ENCODE results near the gene DYNLT2. TPM values are rescaled to one million over a fixed set of nuclear protein-coding genes. Genes with fewer than 3 reads are reported as not detected.

The DYNLT2 gene
- total RNA-seq, 4 donors from 2014 or later, result 2.2 to 8.4 (median 5.4) TPM

- DNase-seq (ENCODE audit: low spot score in 2 of 2), result no peak
- H3K27ac ChIP-seq, result no peak overlapping the region
- peaks cover 0 to 18% (median 6%) of the 10 kb centered on the region in 4 donors for H3K4me1 ChIP-seq
- H3K36me3 ChIP-seq, result no peaks in the 10 kb centered on the region
- no peak overlapping the region for H3K4me3 ChIP-seq
- no peaks in the 10 kb centered on the region for H3K27me3 ChIP-seq
- TF ChIP-seq POLR2A (IDR thresholded peaks at IDR 0.05), result no peak
- no peak for TF ChIP-seq EP300 (IDR thresholded peaks at IDR 0.05)
- TF ChIP-seq CTCF (IDR thresholded peaks at IDR 0.05), result no peak
- WGBS, 2 donors, result 90 to 92% methylated on average over 21 of the region's 21 CpGs
- no peaks in the 10 kb centered on the region for H3K9me3 ChIP-seq
These were observed 41.1 kb upstream of the DYNLT2 start for GRCh38 chr6:169792306-169793015.

GRCh38 chr6:169791721-169792131, 40.4 kb upstream of the DYNLT2 start:
- Histone ChIP-seq H3K9me3 (no peaks in the 10 kb centered on the region), H3K27me3 (no peaks in the 10 kb centered on the region), H3K4me3 (no peak overlapping the region), H3K27ac (no peak overlapping the region), H3K36me3 (no peaks in the 10 kb centered on the region), H3K4me1 (peaks cover 0 to 18% (median 6%) of the 10 kb centered on the region in 4 donors)
- no peak for TF ChIP-seq CTCF (IDR thresholded peaks at IDR 0.05)
- no peak for TF ChIP-seq EP300 (IDR thresholded peaks at IDR 0.05)
- no peak for TF ChIP-seq POLR2A (IDR thresholded peaks at IDR 0.05)
- no peak for DNase-seq (ENCODE audit: low spot score in 2 of 2)
- 74 to 75% methylated on average over 6 of the region's 6 CpGs for WGBS, 2 donors

- peak; percentile 49 to 72 for DNase-seq (ENCODE audit: low spot score in 2 of 2)
- Histone ChIP-seq H3K27me3 (no peaks in the 10 kb centered on the region), H3K9me3 (no peaks in the 10 kb centered on the region), H3K27ac (peak overlapping the region; percentile 23 to 77 (median 70)), H3K4me3 (peak overlapping the region; percentile 31 to 79 (median 50)), H3K36me3 (no peaks in the 10 kb centered on the region), H3K4me1 (peaks cover 0 to 18% (median 6%) of the 10 kb centered on the region in 4 donors)
- 0 to 2% methylated on average over 51 to 58 of the region's 61 CpGs for WGBS, 2 donors
- TF ChIP-seq EP300 (IDR thresholded peaks at IDR 0.05) (no peak), CTCF (IDR thresholded peaks at IDR 0.05) (peak; percentile 95 to 99 (median 97)), POLR2A (IDR thresholded peaks at IDR 0.05) (no peak)
These were observed 38.9 kb upstream of the DYNLT2 start for GRCh38 chr6:169789944-169790927.

GRCh38 chr6:169789146-169789943, 38.0 kb upstream of the DYNLT2 start:
- no peaks in the 10 kb centered on the region for H3K27me3 ChIP-seq
- peak overlapping the region in 3 of 4 donors; percentile 48 to 79 (median 52) for H3K4me3 ChIP-seq
- DNase-seq (ENCODE audit: low spot score in 2 of 2), result no peak
- 66 to 67% methylated on average over 22 to 24 of the region's 24 CpGs for WGBS, 2 donors
- H3K9me3 ChIP-seq, result no peaks in the 10 kb centered on the region
- H3K36me3 ChIP-seq, result peaks cover 0 to 9% (median 0%) of the 10 kb centered on the region in 3 donors
- peaks cover 0 to 18% (median 6%) of the 10 kb centered on the region in 4 donors for H3K4me1 ChIP-seq
- TF ChIP-seq POLR2A (IDR thresholded peaks at IDR 0.05) (no peak), EP300 (IDR thresholded peaks at IDR 0.05) (no peak), CTCF (IDR thresholded peaks at IDR 0.05) (no peak)
- H3K27ac ChIP-seq, result peak overlapping the region in 1 of 4 donors; percentile 77

Measured in tibial nerve (tissue), 4 donors.